SKM-1 treated with dmso at 0.1 percent for 144 hours (cell line): ENCODE measurements around the gene SLC4A7.
"Not testable (repeated sequence)": the region's sequence is repeated elsewhere in the genome, so short reads cannot be mapped to it uniquely, and the experiment has no call there.

Source experiments
- DNase-seq: peaks from one replicate; lab custom pipeline; 2025; ENCODE audit not compliant: unreplicated experiment; lab: John Stamatoyannopoulos, UW

The SLC4A7 gene

GRCh38 chr3:27366062-27366591 lies 118.1 kb downstream of the SLC4A7 start:
- no peak for DNase-seq

DNA sequence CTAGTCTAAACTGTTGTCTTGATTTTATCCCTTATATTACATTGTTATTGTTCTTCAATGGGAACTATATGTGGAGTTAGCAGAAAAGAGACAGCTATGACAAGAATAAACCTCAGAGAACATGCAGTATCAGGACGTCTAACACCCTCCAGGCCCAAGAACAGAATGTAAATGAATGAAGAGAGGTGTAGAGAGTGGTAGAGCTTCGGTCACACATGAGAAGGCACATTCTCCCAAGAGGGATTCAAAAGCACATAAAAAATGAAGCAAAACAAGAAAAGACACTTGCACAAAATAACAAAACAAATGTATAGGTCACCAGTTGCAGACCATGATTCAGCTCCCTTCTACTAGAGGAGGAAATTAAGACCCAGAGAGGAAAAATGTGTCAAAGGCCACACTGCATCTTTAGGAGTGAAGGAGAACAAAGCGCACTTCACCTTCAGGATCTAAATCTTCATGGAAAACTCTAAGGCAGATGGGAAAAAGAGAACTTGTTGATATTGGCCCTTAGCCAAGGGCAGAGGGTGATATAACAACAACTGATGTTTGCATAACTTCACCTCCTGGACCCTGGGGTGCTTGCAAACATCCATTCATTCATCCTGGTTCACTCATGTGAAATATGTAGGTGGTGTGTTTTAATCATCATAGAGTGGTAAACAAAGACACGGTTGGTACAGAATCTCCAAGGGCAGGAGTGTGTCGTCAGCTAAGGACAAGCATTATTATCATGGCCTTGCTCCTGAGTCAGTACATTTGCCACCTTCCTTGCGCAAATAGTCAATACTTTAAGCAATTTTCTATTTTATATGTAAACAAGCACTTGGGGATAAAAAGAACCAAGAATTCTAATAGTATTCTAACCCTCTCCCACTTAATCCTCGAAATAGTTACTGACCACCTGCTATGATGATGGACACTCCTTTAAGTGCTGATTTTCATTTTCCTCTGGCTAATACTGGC lies 123.8 kb downstream of the SLC4A7 start:
- DNase-seq: no peak

- no peak for DNase-seq
Observed at GRCh38 chr3:27358372-27358771, 125.8 kb downstream of the SLC4A7 start.

GRCh38 chr3:27357665-27358258 lies 126.4 kb downstream of the SLC4A7 start:
- peak; percentile 64 for DNase-seq

DNA sequence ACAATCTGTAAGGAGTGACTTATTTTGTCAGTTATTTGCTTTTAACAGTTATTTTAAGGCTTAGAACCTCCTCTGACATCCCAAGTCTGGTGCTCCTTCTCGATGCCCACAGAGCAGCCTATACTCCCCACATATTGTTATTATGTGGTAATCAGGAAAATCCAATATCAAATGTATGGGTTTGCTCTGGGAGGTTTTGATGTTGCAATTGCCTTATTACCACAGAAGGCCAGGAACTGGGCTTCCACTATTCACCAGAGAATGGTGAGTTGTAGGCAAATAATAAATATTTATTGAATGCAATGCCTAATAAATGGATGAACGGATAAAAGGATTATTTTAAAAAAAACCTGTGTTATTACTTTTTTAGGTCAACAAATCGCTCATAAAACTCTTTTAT lies 127.2 kb downstream of the SLC4A7 start:
- DNase-seq: no peak

DNA sequence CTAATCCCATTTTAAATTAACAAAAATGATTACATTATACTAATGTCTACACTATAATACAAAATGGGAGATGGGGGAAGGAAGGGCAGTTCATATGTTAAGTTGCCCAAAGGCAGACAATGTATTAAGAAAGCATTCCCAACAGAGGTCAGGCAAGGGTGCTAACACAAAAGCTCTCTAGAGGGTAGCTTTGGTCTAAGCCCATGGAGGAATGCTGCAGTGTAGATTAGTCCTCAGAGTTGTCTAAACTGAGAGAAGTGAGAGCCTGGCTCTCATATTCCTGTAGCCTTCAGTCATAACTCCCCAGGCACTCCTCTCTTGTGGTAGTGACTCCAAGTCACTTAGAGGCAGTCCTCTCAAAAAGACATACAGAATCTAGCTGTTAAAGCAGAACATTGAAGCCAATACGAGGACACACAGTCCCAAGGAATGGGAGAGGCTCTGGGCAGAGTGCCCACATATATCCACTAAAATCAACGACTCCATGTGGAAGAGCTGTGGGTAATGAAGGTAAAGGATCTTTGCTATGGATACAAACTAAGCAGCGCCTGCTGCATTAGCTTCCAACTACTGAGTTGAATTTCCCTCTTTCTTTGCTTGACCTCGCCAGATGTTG lies 129.5 kb downstream of the SLC4A7 start:
- DNase-seq: no peak

DNA sequence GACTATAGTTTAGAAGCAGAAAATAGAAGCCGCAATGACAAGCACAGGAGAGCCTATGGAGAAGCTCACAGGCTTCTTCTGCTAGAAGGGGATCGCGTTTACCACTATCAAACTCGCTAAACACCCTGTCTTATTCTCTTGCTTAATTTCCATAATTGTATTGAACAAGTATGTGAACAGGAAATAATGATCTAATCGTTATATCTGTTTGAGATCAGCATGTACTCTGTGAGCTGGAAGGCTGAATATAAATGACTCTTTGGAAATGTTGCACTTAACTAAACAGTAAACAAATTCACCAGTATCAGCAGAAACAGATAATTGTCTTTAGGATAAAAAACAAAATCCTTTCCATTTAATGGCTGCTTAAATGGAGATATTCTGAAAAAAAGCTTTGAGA lies 130.0 kb downstream of the SLC4A7 start:
- DNase-seq: no peak

- no peak for DNase-seq
Observed at GRCh38 chr3:27353221-27353620, 131.0 kb downstream of the SLC4A7 start.

GRCh38 chr3:27352047-27352446 lies 132.1 kb downstream of the SLC4A7 start:
- DNase-seq: no peak

GRCh38 chr3:27349832-27350231 lies 134.4 kb downstream of the SLC4A7 start:
- DNase-seq: no peak

GRCh38 chr3:27345959-27346865 lies 138.0 kb downstream of the SLC4A7 start:
- no peak for DNase-seq

DNA sequence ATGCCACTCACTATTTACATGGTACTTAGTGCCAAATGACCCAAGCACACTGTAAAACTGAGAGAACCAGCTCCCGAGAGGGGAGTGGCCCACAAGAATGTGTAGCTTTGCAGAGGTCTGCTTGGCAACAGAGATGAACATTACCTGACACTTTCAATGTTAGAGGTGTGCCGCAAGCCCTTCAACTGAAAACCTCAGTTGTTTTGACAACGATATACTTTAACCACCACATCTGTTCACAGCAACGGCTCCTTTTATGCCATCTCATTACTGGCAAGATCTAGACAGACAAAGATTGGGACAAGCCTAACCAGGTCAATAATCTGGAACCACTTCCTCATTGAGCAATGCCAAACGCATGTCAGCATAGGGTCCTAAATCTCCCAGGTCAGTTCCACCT lies 138.7 kb downstream of the SLC4A7 start:
- DNase-seq: peak; percentile 34

GRCh38 chr3:27345045-27345444 lies 139.1 kb downstream of the SLC4A7 start:
- no peak for DNase-seq

DNA sequence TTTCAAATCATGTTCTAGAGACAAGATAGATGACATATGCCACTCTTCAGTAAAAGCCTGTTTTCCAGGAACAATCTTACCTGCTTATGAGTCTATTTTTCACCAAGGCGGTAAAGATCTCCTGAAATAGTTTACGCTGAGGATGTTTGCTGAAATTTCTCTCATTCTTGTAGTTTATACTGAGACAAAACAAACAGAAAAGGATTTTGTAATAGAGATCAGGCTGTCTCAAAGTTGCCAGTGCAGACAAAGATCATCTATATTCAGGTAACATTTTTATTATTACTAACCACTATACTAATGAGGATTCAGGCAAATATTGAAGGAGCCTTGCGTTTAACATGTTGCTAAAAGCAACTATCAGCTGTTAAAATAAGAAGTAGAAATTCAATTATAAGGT lies 140.0 kb downstream of the SLC4A7 start:
- no peak for DNase-seq

DNA sequence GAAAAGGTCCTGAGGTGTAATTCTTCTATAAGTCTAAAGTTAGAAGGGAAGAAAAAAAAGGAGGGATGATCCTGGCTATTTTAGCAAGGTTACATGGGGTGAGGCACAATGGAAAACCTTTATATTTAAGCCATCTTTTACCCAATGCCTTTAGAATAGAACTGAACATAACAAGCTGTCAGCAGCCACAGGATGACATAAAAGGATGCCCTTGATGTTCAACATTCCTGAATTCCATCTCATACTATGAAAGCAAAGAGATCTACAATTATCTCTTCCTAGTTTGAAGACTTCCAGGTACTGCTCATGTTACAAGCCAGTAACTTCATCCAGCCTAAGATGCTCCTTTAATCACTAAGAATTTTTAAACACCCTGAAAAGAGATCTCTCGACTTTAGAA lies 141.9 kb downstream of the SLC4A7 start:
- DNase-seq: no peak

DNA sequence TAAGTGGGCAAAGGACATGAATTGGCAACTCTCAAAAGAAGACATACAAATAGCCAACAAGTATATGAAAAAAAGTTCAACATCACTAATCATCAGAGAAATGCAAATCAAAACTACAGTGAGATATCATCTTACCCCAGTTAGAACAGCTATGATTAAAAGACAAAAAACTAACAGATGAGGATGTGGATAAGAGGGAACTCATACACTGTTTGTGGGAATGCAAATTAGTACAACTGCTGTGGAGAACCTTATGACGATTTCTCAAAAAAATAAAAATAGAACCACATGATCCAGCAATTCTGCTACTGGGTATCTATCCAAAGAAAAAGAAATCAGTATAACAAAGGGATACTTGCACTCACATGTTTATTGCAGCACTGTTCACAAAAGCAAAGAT lies 143.7 kb downstream of the SLC4A7 start:
- DNase-seq: no peak

- no peak for DNase-seq
Observed at GRCh38 chr3:27335571-27335970, 148.6 kb downstream of the SLC4A7 start.

GRCh38 chr3:27333843-27334242 lies 150.3 kb downstream of the SLC4A7 start:
- no peak for DNase-seq

- DNase-seq: not testable (repeated sequence)
Observed at GRCh38 chr3:27328982-27329762, 155.0 kb downstream of the SLC4A7 start.
